Measurements from ENCODE around the gene RNF38. TPM values are rescaled to one million over a fixed set of nuclear protein-coding genes. Genes with fewer than 3 reads are reported as not detected.
"Not testable (repeated sequence)": the region's sequence is repeated elsewhere in the genome, so short reads cannot be mapped to it uniquely, and the experiment has no call there.

Gene RNF38
- total and polyA plus RNA-seq, 2 experiments from 2014 or later: 8.7 to 23.7 TPM

DNA sequence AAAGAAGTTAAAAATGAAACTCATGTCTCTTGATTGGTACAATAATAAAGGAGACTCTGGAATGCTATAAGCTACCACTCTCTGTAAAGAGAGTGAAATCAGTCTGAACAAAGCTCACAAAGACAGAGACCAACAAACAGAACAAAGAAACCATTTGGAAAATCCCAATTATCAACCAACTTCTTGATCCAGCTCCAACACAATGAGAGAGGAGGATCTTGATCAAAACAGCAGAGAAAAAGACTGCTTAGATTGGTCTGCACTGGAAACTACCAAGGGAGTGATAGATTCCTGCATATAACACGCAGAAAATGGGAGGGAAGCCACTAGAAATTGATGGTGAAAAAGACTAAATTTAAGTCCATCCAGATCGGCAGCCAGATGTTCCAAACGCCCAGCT, 23.1 kb upstream of the RNF38 start:
- 87% methylated on average over 3 of the region's 3 CpGs for WGBS (ENCODE audit: low lambda C conversion rate, missing lambda C conversion rate)
- no peak overlapping the region for H3K4me2 ChIP-seq
- H3K4me1 ChIP-seq (ENCODE audit: insufficient read depth): no peaks in the 10 kb centered on the region
- DNase-seq (ENCODE audit: low spot score): no peak
- H3K27me3 ChIP-seq: no peaks in the 10 kb centered on the region
- no peak overlapping the region for H2AFZ ChIP-seq
- TF ChIP-seq EZH2 (IDR thresholded peaks at IDR 0.05; ENCODE audit: borderline replicate concordance) (no peak), EZH2phosphoT487 (IDR thresholded peaks at IDR 0.05; ENCODE audit: low read depth, severe bottlenecking, unreplicated experiment) (no peak)
- TF ChIP-seq, protein P1, sequence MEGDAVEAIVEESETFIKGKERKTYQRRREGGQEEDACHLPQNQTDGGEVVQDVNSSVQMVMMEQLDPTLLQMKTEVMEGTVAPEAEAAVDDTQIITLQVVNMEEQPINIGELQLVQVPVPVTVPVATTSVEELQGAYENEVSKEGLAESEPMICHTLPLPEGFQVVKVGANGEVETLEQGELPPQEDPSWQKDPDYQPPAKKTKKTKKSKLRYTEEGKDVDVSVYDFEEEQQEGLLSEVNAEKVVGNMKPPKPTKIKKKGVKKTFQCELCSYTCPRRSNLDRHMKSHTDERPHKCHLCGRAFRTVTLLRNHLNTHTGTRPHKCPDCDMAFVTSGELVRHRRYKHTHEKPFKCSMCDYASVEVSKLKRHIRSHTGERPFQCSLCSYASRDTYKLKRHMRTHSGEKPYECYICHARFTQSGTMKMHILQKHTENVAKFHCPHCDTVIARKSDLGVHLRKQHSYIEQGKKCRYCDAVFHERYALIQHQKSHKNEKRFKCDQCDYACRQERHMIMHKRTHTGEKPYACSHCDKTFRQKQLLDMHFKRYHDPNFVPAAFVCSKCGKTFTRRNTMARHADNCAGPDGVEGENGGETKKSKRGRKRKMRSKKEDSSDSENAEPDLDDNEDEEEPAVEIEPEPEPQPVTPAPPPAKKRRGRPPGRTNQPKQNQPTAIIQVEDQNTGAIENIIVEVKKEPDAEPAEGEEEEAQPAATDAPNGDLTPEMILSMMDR (IDR thresholded peaks at IDR 0.05; ENCODE audit: poor library complexity): no peak
- peaks cover 48% of the 10 kb centered on the region for H3K79me2 ChIP-seq
- H3K4me3 ChIP-seq: no peak overlapping the region
- no peaks in the 10 kb centered on the region for H3K36me3 ChIP-seq (replicated peaks; ENCODE audit: insufficient read depth, low read depth)
- no peaks in the 10 kb centered on the region for H3K9me3 ChIP-seq (ENCODE audit: low read depth)
- no peaks in the 10 kb centered on the region for H3K9me2 ChIP-seq (replicated peaks; ENCODE audit: insufficient read depth)
- H3K27ac ChIP-seq: no peak overlapping the region
- H4K20me1 ChIP-seq (ENCODE audit: insufficient read depth, poor library complexity, severe bottlenecking): peaks cover 4% of the 10 kb centered on the region

DNA sequence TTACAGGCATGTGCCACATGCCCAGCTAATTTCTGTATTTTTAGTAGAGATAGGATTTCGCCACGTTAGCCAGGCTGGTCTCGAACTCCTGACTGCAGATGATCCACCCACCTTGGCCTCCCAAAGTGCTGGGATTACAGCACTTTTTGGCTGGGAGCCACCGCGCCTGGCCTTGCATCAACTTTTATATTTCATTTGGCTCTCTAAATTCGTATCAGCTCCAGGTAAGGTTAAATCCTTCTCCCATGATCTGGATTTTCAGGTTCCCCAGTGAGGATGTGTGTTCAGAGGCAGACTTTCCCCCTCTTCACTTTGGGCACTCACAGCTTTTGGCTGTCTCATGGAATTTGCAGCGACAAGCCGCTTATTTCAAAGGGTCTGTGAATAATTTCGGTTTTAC, 16.8 kb upstream of the RNF38 start:
- Histone ChIP-seq H3K27me3 (no peaks in the 10 kb centered on the region), H3K4me3 (no peak overlapping the region), H2AFZ (no peak overlapping the region), H3K4me2 (no peak overlapping the region), H3K36me3 (replicated peaks; ENCODE audit: insufficient read depth, low read depth) (no peaks in the 10 kb centered on the region), H4K20me1 (ENCODE audit: insufficient read depth, poor library complexity, severe bottlenecking) (no peaks in the 10 kb centered on the region), H3K27ac (no peak overlapping the region), H3K79me2 (peaks cover 24% of the 10 kb centered on the region), H3K9me2 (replicated peaks; ENCODE audit: insufficient read depth) (no peaks in the 10 kb centered on the region), H3K9me3 (ENCODE audit: low read depth) (no peaks in the 10 kb centered on the region), H3K4me1 (ENCODE audit: insufficient read depth) (no peaks in the 10 kb centered on the region)
- DNase-seq (ENCODE audit: low spot score): no peak
- WGBS (ENCODE audit: low lambda C conversion rate, missing lambda C conversion rate): 97% methylated on average over 9 of the region's 9 CpGs
- no peak for TF ChIP-seq EZH2phosphoT487 (IDR thresholded peaks at IDR 0.05; ENCODE audit: low read depth, severe bottlenecking, unreplicated experiment)
- TF ChIP-seq, protein P1 (IDR thresholded peaks at IDR 0.05; ENCODE audit: poor library complexity): no peak
- TF ChIP-seq EZH2 (IDR thresholded peaks at IDR 0.05; ENCODE audit: borderline replicate concordance): no peak

DNA sequence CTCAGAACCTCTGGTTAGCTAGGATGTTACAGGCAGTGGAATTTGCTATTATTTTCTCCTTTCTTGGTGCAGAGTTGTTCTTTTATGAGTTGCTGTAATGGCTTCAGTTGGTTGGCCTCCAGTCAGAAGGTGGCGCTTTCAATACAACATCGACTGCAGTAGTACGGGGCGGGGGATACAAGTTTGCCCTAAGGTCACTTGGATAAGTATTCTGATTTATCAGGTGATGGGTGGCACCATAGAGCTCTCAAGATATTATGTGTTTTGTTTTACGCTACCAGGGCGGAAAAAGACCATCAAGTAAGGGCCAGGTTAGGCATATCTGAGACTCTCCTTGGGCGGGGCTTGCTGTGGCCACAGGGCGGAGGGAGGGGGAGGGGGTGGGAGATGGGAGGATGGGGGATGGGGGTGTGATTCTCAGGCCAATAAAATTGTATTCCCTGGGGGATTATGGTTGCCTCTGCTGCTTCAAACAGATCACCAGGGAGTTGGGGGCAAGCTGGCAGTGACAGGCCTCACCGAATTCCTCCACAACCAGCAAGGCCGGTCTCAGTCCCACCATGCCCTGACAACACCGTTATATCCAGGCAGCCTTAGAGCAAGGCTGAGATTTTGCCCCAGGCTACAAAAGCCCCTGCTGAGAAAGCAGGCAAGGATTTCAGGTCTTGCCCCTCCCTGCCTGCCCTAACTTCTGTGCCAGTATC, 15.9 kb upstream of the RNF38 start:
- no peaks in the 10 kb centered on the region for H4K20me1 ChIP-seq (ENCODE audit: insufficient read depth, poor library complexity, severe bottlenecking)
- no peak overlapping the region for H3K27ac ChIP-seq
- TF ChIP-seq EZH2 (IDR thresholded peaks at IDR 0.05; ENCODE audit: borderline replicate concordance) (no peak), EZH2phosphoT487 (IDR thresholded peaks at IDR 0.05; ENCODE audit: low read depth, severe bottlenecking, unreplicated experiment) (no peak)
- TF ChIP-seq, protein P1 (IDR thresholded peaks at IDR 0.05; ENCODE audit: poor library complexity): no peak
- no peaks in the 10 kb centered on the region for H3K4me1 ChIP-seq (ENCODE audit: insufficient read depth)
- H3K9me2 ChIP-seq (replicated peaks; ENCODE audit: insufficient read depth): no peaks in the 10 kb centered on the region
- H3K27me3 ChIP-seq: no peaks in the 10 kb centered on the region
- no peak overlapping the region for H3K4me3 ChIP-seq
- DNase-seq (ENCODE audit: low spot score): no peak
- no peak overlapping the region for H2AFZ ChIP-seq
- H3K36me3 ChIP-seq (replicated peaks; ENCODE audit: insufficient read depth, low read depth): no peaks in the 10 kb centered on the region
- H3K79me2 ChIP-seq: peaks cover 19% of the 10 kb centered on the region
- no peaks in the 10 kb centered on the region for H3K9me3 ChIP-seq (ENCODE audit: low read depth)
- 88% methylated on average over 11 of the region's 11 CpGs for WGBS (ENCODE audit: low lambda C conversion rate, missing lambda C conversion rate)
- H3K4me2 ChIP-seq: no peak overlapping the region

DNA sequence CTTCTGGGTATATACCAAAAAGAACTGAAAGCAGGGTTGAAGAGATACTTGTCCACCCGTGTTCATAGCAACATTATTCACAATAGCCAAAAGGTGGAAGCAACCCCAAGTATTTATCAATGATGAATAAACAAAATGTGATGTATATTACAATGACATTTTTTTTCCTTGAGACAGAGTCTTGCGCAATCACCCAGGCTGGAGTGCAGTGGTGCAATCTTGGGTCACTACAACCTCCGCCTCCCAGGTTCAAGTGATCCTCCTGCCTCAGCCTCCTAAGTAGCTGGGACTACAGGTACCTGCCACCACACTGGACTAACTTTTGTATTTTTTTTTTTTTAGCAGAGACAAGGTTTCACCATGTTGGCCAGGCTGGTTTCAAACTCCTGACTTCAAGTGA, 11.3 kb upstream of the RNF38 start:
- H2AFZ ChIP-seq; H3K9me3 ChIP-seq (ENCODE audit: low read depth): not testable (repeated sequence)
- 98% methylated on average over 3 of the region's 3 CpGs for WGBS (ENCODE audit: low lambda C conversion rate, missing lambda C conversion rate)

DNA sequence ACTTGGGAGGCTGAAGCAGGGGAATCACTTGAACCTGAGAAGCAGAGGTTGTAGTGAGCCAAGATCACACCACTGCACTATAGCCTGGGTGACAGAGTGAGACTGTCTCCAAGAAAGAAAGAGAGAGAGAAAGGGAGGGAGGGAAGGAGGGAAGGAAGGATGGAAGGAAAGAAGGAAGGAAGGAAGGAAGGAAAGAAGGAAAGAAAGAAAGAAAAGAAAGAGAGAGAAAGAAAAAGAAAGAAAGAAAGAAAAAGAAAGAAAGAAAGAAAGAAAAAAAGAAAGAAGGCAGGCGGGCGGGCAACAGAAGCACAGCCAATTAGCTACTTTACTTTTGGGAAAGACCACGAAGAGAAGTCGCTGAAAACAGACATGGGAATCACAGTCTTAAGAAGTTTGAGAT, 9.0 kb upstream of the RNF38 start:
- H3K36me3 ChIP-seq (replicated peaks; ENCODE audit: insufficient read depth, low read depth); H3K4me1 ChIP-seq (ENCODE audit: insufficient read depth); H3K9me3 ChIP-seq (ENCODE audit: low read depth); H4K20me1 ChIP-seq (ENCODE audit: insufficient read depth, poor library complexity, severe bottlenecking); H3K9me2 ChIP-seq (replicated peaks; ENCODE audit: insufficient read depth); H3K4me2 ChIP-seq; H2AFZ ChIP-seq; H3K27ac ChIP-seq; DNase-seq (ENCODE audit: low spot score); H3K4me3 ChIP-seq; H3K27me3 ChIP-seq: not testable (repeated sequence)
- 100% methylated on average over 4 of the region's 4 CpGs for WGBS (ENCODE audit: low lambda C conversion rate, missing lambda C conversion rate)
- H3K79me2 ChIP-seq: peaks cover 24% of the 10 kb centered on the region

More for the DNA sequence above, 11.3 kb upstream of the RNF38 start:
- H4K20me1 ChIP-seq (ENCODE audit: insufficient read depth, poor library complexity, severe bottlenecking); H3K4me1 ChIP-seq (ENCODE audit: insufficient read depth); H3K27me3 ChIP-seq; DNase-seq (ENCODE audit: low spot score); H3K36me3 ChIP-seq (replicated peaks; ENCODE audit: insufficient read depth, low read depth); H3K4me2 ChIP-seq; H3K4me3 ChIP-seq; H3K27ac ChIP-seq; H3K9me2 ChIP-seq (replicated peaks; ENCODE audit: insufficient read depth): not testable (repeated sequence)
- H3K79me2 ChIP-seq: peaks cover 17% of the 10 kb centered on the region

Data from hepatocyte (in vitro differentiated cells).